ENCODE data around the gene ABHD3.

ABHD3 gene

GRCh38 chr18:21743166-21743832 is 38.7 kb upstream of the ABHD3 start:
- Histone ChIP-seq H2AFZ (ENCODE audit: low read depth) (no peak overlapping the region), H3K4me2 (peak overlapping the region; percentile 87), H4K20me1 (ENCODE audit: insufficient read depth) (no peaks in the 10 kb centered on the region), H3K36me3 (ENCODE audit: insufficient read depth) (no peaks in the 10 kb centered on the region), H3K27ac (peak overlapping the region; percentile 85), H3K4me3 (IDR thresholded peaks at IDR 0.05; ENCODE audit: insufficient read depth, low read depth, low read length) (no peak overlapping the region), H3K79me2 (ENCODE audit: insufficient read depth, low read depth) (peaks cover 65% of the 10 kb centered on the region), H3K27me3 (ENCODE audit: insufficient read depth, low read depth) (no peaks in the 10 kb centered on the region), H3K9ac (peak overlapping the region; percentile 81; the same call in 1 of the 2 replicates), H3K4me1 (ENCODE audit: low read depth, poor library complexity, severe bottlenecking) (peaks cover 71% of the 10 kb centered on the region)
- TF ChIP-seq, protein P1, sequence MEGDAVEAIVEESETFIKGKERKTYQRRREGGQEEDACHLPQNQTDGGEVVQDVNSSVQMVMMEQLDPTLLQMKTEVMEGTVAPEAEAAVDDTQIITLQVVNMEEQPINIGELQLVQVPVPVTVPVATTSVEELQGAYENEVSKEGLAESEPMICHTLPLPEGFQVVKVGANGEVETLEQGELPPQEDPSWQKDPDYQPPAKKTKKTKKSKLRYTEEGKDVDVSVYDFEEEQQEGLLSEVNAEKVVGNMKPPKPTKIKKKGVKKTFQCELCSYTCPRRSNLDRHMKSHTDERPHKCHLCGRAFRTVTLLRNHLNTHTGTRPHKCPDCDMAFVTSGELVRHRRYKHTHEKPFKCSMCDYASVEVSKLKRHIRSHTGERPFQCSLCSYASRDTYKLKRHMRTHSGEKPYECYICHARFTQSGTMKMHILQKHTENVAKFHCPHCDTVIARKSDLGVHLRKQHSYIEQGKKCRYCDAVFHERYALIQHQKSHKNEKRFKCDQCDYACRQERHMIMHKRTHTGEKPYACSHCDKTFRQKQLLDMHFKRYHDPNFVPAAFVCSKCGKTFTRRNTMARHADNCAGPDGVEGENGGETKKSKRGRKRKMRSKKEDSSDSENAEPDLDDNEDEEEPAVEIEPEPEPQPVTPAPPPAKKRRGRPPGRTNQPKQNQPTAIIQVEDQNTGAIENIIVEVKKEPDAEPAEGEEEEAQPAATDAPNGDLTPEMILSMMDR (conservative IDR thresholded peaks at IDR 0.05; ENCODE audit: low read depth, low read length) = no peak

- H3K4me2 ChIP-seq = peak overlapping the region; percentile 87
- peak overlapping the region; percentile 81; the same call in 1 of the 2 replicates for H3K9ac ChIP-seq
- TF ChIP-seq, protein P1 (conservative IDR thresholded peaks at IDR 0.05; ENCODE audit: low read depth, low read length) = no peak
- no peaks in the 10 kb centered on the region for H3K27me3 ChIP-seq (ENCODE audit: insufficient read depth, low read depth)
- H3K4me3 ChIP-seq (IDR thresholded peaks at IDR 0.05; ENCODE audit: insufficient read depth, low read depth, low read length) = no peak overlapping the region
- H3K27ac ChIP-seq = peak overlapping the region; percentile 85
- H3K79me2 ChIP-seq (ENCODE audit: insufficient read depth, low read depth) = peaks cover 58% of the 10 kb centered on the region
- no peak overlapping the region for H2AFZ ChIP-seq (ENCODE audit: low read depth)
- no peaks in the 10 kb centered on the region for H4K20me1 ChIP-seq (ENCODE audit: insufficient read depth)
- H3K4me1 ChIP-seq (ENCODE audit: low read depth, poor library complexity, severe bottlenecking) = peaks cover 62% of the 10 kb centered on the region
- H3K36me3 ChIP-seq (ENCODE audit: insufficient read depth) = no peaks in the 10 kb centered on the region
These were observed 37.7 kb upstream of the ABHD3 start for GRCh38 chr18:21742315-21742687.

DNA sequence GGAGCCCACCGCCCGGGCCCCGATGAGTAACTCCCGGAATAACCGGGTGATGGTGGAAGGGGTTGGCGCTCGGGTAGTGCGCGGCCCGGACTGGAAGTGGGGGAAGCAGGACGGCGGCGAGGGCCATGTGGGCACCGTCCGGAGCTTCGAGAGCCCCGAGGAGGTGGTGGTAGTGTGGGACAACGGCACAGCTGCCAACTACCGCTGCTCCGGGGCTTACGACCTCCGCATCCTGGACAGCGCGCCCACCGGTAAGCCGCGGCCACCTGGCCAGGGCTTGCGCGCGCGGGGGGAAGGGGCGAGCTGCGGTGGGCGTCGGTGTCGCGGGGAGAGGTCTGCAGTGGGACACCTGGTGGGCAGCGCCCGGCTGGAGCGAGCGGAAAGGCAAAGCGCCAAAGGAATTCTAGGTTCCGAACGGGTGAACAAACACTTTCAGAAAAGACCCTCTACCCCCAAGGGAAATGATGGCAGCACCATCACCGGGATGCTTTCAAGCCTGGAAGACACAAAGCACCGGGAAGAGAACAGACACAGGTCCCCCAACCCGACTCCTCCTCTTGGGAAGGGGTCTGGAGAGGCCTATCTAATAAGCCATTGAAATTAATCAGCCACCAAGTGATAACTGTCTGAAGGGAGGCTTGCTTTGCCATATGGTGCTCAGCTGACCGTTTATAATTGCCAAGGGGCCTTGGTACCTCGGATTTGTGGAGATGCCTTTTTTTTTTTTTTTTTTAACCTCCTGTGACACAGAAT is 37.2 kb upstream of the ABHD3 start:
- peak overlapping the region; percentile 87 for H3K4me2 ChIP-seq
- no peaks in the 10 kb centered on the region for H4K20me1 ChIP-seq (ENCODE audit: insufficient read depth)
- no peaks in the 10 kb centered on the region for H3K36me3 ChIP-seq (ENCODE audit: insufficient read depth)
- peaks cover 52% of the 10 kb centered on the region for H3K79me2 ChIP-seq (ENCODE audit: insufficient read depth, low read depth)
- H2AFZ ChIP-seq (ENCODE audit: low read depth) = peak overlapping the region; percentile 68
- TF ChIP-seq, protein P1 (conservative IDR thresholded peaks at IDR 0.05; ENCODE audit: low read depth, low read length) = no peak
- H3K4me1 ChIP-seq (ENCODE audit: low read depth, poor library complexity, severe bottlenecking) = peaks cover 57% of the 10 kb centered on the region
- no peaks in the 10 kb centered on the region for H3K27me3 ChIP-seq (ENCODE audit: insufficient read depth, low read depth)
- H3K9ac ChIP-seq = peak overlapping the region; percentile 81
- H3K4me3 ChIP-seq (IDR thresholded peaks at IDR 0.05; ENCODE audit: insufficient read depth, low read depth, low read length) = no peak overlapping the region
- H3K27ac ChIP-seq = peak overlapping the region; percentile 85

DNA sequence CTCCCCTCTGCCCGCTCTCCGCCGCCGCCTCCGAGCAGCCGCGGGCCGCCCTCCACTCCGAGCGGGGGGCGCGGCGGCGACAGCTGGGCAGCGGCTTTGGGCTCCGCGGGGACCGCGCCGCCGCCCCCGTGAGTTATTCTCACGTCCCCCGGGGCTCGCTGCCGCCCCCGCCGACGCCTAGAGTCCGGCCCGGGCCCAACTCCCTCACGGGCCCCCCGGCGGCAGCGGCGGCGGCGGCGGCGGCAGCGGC is 36.7 kb upstream of the ABHD3 start:
- H3K27me3 ChIP-seq (ENCODE audit: insufficient read depth, low read depth) = no peaks in the 10 kb centered on the region
- peaks cover 47% of the 10 kb centered on the region for H3K79me2 ChIP-seq (ENCODE audit: insufficient read depth, low read depth)
- peak overlapping the region; percentile 68 for H2AFZ ChIP-seq (ENCODE audit: low read depth)
- no peak overlapping the region for H3K4me3 ChIP-seq (IDR thresholded peaks at IDR 0.05; ENCODE audit: insufficient read depth, low read depth, low read length)
- H3K9ac ChIP-seq = peak overlapping the region; percentile 81
- H3K27ac ChIP-seq = peak overlapping the region; percentile 85
- H3K4me1 ChIP-seq (ENCODE audit: low read depth, poor library complexity, severe bottlenecking) = peaks cover 57% of the 10 kb centered on the region
- H3K36me3 ChIP-seq (ENCODE audit: insufficient read depth) = no peaks in the 10 kb centered on the region
- TF ChIP-seq, protein P1 (conservative IDR thresholded peaks at IDR 0.05; ENCODE audit: low read depth, low read length) = no peak
- no peaks in the 10 kb centered on the region for H4K20me1 ChIP-seq (ENCODE audit: insufficient read depth)
- H3K4me2 ChIP-seq = no peak overlapping the region; the same call in 1 of the 2 replicates
